BLaER1 (cell line): Measurements from ENCODE around the gene PDE11A.

ENCODE experiments used
- H3K27ac ChIP-seq: shearing (Covaris generic); formaldehyde crosslinking; 2 replicates; pipeline ENCODE4 v1.8.1; 2022
- H3K27me3 ChIP-seq: shearing (Covaris generic); formaldehyde crosslinking; 2 replicates; pipeline ENCODE4 v1.8.1; 2022
- H3K36me3 ChIP-seq: shearing (Covaris generic); formaldehyde crosslinking; 2 replicates; pipeline ENCODE4 v1.8.1; 2022
- H3K4me1 ChIP-seq: shearing (Covaris generic); formaldehyde crosslinking; 2 replicates; pipeline ENCODE4 v1.8.1; 2022
- H3K4me2 ChIP-seq: shearing (Covaris generic); formaldehyde crosslinking; 2 replicates; pipeline ENCODE4 v1.8.1; 2022
- H3K4me3 ChIP-seq: shearing (Covaris generic); formaldehyde crosslinking; 2 replicates; pipeline ENCODE4 v1.8.1; 2022
- H3K9ac ChIP-seq: shearing (Covaris generic); formaldehyde crosslinking; 2 replicates; pipeline ENCODE4 v1.8.1; 2022
- H3K9me3 ChIP-seq: shearing (Covaris generic); formaldehyde crosslinking; 2 replicates; pipeline ENCODE4 v1.8.1; 2022
- H4K20me1 ChIP-seq: shearing (Covaris generic); formaldehyde crosslinking; 2 replicates; pipeline ENCODE4 v1.8.1; 2022
- Cebpa-rat ChIP-seq: shearing (Covaris generic); IDR thresholded peaks from 2 replicates; pipeline ENCODE4 v1.8.1; 2022

PDE11A gene

GRCh38 chr2:177658309-177658708 is 414.3 kb downstream of the PDE11A start:
- H3K27ac ChIP-seq = no peak overlapping the region
- H4K20me1 ChIP-seq = no peaks in the 10 kb centered on the region
- H3K4me1 ChIP-seq = peaks cover 10% of the 10 kb centered on the region
- no peak overlapping the region for H3K4me2 ChIP-seq
- H3K27me3 ChIP-seq = no peaks in the 10 kb centered on the region
- no peak for TF ChIP-seq Cebpa-rat
- no peaks in the 10 kb centered on the region for H3K36me3 ChIP-seq
- H3K9ac ChIP-seq = no peak overlapping the region
- H3K9me3 ChIP-seq = no peaks in the 10 kb centered on the region
- H3K4me3 ChIP-seq = no peak overlapping the region

- no peaks in the 10 kb centered on the region for H4K20me1 ChIP-seq
- no peak overlapping the region for H3K4me2 ChIP-seq
- no peaks in the 10 kb centered on the region for H3K4me1 ChIP-seq
- H3K36me3 ChIP-seq = no peaks in the 10 kb centered on the region
- no peaks in the 10 kb centered on the region for H3K9me3 ChIP-seq
- H3K27me3 ChIP-seq = no peaks in the 10 kb centered on the region
- H3K27ac ChIP-seq = no peak overlapping the region
- no peak overlapping the region for H3K4me3 ChIP-seq
- no peak for TF ChIP-seq Cebpa-rat
- no peak overlapping the region for H3K9ac ChIP-seq
Measured at GRCh38 chr2:177651833-177652232, 420.7 kb downstream of the PDE11A start.

DNA sequence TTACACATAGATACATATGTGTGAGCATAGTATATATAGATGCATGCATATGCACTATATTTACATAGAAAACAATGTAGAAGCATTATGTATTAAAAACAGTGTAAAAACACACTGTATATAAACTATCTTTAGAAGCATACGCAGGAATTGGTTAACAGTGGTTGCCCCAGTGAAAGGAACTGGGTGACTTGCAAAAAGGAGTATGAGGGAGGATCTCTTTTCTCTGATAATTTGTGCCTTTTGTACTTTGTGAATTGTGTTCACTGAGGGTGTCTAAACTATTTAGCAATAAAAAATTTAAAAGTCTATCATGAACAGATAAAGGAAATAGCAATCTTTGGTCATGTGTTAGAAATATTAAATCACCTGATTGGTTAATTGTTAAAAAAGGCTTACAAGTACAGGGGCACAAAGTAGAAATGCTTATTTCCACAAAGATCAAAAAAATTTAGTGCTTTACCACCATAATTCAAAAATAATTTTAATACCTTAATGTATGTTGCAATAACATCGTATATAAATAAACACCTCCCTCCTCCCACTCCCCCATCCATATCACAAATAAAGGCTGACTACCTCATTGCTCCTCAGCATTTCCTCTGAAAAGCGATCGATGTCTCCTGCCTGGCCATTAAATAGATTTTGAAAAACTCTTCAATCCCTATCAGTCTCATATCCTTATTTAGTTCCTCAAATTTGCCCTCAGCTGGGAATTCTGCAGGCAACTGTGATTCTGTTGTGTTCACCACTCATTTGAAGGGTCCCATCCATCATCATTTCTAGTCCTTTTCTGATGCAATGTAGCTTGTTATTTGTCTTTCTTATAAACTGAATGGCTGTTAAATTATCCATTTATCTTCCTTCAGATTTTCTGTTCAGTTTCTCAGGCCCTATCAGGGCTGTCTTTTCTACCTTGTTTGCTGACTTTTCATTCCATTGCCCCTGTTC is 422.7 kb downstream of the PDE11A start:
- no peak overlapping the region for H3K9ac ChIP-seq
- 0 out of 2 replicates have a peak, but pooled peaks have one; percentile 12 for TF ChIP-seq Cebpa-rat
- H3K4me3 ChIP-seq = no peak overlapping the region
- H3K27me3 ChIP-seq = no peaks in the 10 kb centered on the region
- H3K4me2 ChIP-seq = no peak overlapping the region
- H4K20me1 ChIP-seq = no peaks in the 10 kb centered on the region
- H3K27ac ChIP-seq = no peak overlapping the region
- no peaks in the 10 kb centered on the region for H3K36me3 ChIP-seq
- peaks cover 15% of the 10 kb centered on the region for H3K4me1 ChIP-seq
- peaks cover 4% of the 10 kb centered on the region; the same call in 1 of the 2 replicates for H3K9me3 ChIP-seq

GRCh38 chr2:177646791-177647190 is 425.8 kb downstream of the PDE11A start:
- TF ChIP-seq Cebpa-rat = no peak
- peaks cover 30% of the 10 kb centered on the region for H3K9me3 ChIP-seq
- H3K4me2 ChIP-seq = no peak overlapping the region
- no peaks in the 10 kb centered on the region for H3K27me3 ChIP-seq
- no peak overlapping the region for H3K27ac ChIP-seq
- no peaks in the 10 kb centered on the region for H4K20me1 ChIP-seq
- H3K36me3 ChIP-seq = no peaks in the 10 kb centered on the region
- H3K4me1 ChIP-seq = peaks cover 15% of the 10 kb centered on the region
- no peak overlapping the region for H3K4me3 ChIP-seq
- H3K9ac ChIP-seq = no peak overlapping the region

DNA sequence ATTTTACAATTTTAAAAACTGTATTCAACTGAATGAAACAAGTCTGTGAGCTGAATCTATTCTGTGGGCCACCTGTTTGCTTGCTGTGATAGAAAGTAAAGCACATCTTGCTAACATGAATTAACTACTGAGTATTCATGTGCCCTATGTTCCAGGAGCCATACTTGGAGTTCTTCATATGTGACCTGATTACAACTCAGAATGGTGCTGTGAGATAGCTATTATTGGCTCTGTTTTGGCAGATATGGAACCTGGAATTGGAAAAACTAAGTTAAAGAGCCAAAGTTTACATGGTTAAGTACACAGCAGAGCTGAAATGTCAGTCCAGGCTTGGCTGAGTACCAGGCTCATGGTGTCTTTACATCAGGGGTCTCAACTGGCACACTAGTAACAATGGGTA is 426.3 kb downstream of the PDE11A start:
- H3K9me3 ChIP-seq = peaks cover 30% of the 10 kb centered on the region
- H3K4me1 ChIP-seq = peaks cover 15% of the 10 kb centered on the region
- no peak overlapping the region for H3K4me3 ChIP-seq
- no peak overlapping the region for H3K9ac ChIP-seq
- H4K20me1 ChIP-seq = no peaks in the 10 kb centered on the region
- no peak for TF ChIP-seq Cebpa-rat
- H3K36me3 ChIP-seq = no peaks in the 10 kb centered on the region
- H3K4me2 ChIP-seq = peak overlapping the region; percentile 13; the same call in 1 of the 2 replicates
- H3K27me3 ChIP-seq = no peaks in the 10 kb centered on the region
- no peak overlapping the region for H3K27ac ChIP-seq

- Histone ChIP-seq H3K9me3 (peaks cover 30% of the 10 kb centered on the region), H3K4me2 (no peak overlapping the region), H3K27ac (no peak overlapping the region), H3K9ac (no peak overlapping the region), H3K36me3 (no peaks in the 10 kb centered on the region), H3K4me3 (no peak overlapping the region), H3K4me1 (peaks cover 41% of the 10 kb centered on the region), H3K27me3 (no peaks in the 10 kb centered on the region), H4K20me1 (no peaks in the 10 kb centered on the region)
- no peak for TF ChIP-seq Cebpa-rat
Measured at GRCh38 chr2:177641331-177641730, 431.2 kb downstream of the PDE11A start.

DNA sequence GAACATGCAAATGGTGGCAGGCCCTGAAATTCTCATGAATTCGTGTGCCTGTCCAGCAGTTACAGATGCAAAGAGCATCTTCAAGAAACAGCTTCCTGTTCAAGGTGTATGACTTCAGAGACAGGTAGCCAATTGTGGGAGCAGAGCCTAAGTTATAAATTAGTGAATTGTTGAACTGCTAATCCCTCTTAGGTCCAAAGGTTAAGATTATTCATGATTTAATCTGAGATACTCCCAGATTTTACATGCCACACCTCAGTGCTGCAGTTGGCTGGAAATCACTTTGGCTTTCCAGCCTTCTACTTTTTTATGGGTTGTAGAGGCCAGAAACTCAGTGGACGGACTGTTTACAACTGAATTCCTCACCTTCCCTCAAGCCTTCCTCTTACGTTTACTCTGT is 432.2 kb downstream of the PDE11A start:
- Histone ChIP-seq H3K4me3 (no peak overlapping the region), H3K36me3 (no peaks in the 10 kb centered on the region), H3K27ac (no peak overlapping the region), H3K9ac (no peak overlapping the region), H4K20me1 (no peaks in the 10 kb centered on the region), H3K27me3 (no peaks in the 10 kb centered on the region), H3K9me3 (peaks cover 30% of the 10 kb centered on the region), H3K4me1 (peaks cover 41% of the 10 kb centered on the region), H3K4me2 (no peak overlapping the region)
- TF ChIP-seq Cebpa-rat = no peak

DNA sequence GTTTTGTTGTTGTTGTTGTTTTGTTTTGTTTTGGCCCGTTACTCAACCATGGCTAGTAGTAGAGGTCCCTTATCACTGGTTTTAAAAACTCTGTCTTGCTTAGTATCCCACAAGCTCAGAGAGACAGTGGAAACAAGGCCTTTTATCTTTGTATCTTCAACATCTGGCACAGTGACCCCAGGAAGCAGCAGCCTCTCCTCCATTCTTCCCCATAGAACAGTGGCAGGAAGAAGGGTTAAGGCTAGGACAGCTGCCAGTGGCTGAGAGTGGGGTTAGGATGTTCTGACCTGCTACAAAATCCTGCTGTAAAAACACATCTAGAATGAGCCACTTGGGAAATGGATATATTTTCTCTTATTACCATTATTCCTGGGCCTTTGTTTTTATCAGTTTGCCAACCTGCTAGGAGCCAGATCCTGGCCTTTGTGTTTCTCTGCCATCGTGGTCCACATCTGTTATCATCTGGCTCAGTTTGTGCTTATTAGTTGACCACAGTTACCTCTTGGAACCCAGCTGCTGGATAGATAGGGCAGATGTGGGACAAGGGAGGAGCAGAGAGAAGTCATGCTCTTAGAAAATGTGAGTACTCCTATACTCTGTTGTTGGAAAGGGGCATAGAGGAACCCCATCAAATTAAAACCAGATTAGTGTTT is 433.2 kb downstream of the PDE11A start:
- Histone ChIP-seq H3K36me3 (no peaks in the 10 kb centered on the region), H3K27me3 (no peaks in the 10 kb centered on the region), H4K20me1 (no peaks in the 10 kb centered on the region), H3K9me3 (peaks cover 21% of the 10 kb centered on the region), H3K9ac (no peak overlapping the region), H3K27ac (peak overlapping the region; percentile 27; the same call in 1 of the 2 replicates), H3K4me3 (no peak overlapping the region), H3K4me2 (peak overlapping the region; percentile 41), H3K4me1 (peaks cover 45% of the 10 kb centered on the region)
- TF ChIP-seq Cebpa-rat = no peak

DNA sequence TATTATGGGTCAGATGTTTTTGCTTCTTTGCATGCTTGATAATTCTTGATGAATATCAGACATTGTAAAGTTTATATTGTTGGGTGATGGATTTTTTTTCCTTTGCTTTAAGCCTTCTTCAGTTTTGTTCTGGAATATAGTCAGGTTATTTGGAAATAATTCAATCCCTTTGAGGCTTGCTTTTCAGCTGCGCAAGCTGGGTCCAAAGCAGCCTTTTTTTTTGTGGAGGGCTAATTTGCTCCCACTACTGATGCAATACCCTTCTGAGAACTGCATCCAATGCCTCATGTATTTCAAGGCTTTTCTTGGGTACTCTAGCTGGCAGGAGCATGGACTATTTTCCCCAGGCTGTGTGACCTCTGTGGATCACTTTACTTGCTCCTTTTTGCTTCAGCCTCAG is 434.1 kb downstream of the PDE11A start:
- Histone ChIP-seq H3K36me3 (no peaks in the 10 kb centered on the region), H4K20me1 (no peaks in the 10 kb centered on the region), H3K9me3 (peaks cover 12% of the 10 kb centered on the region; the same call in 1 of the 2 replicates), H3K4me3 (no peak overlapping the region), H3K27ac (peak overlapping the region; percentile 27; the same call in 1 of the 2 replicates), H3K4me2 (no peak overlapping the region), H3K27me3 (no peaks in the 10 kb centered on the region), H3K9ac (no peak overlapping the region), H3K4me1 (peaks cover 53% of the 10 kb centered on the region)
- no peak for TF ChIP-seq Cebpa-rat

- H3K36me3 ChIP-seq = no peaks in the 10 kb centered on the region
Measured at GRCh38 chr2:177636672-177637071, 435.9 kb downstream of the PDE11A start.

More at GRCh38 chr2:177636672-177637071, 435.9 kb downstream of the PDE11A start:
- Histone ChIP-seq H4K20me1 (no peaks in the 10 kb centered on the region), H3K4me2 (peak overlapping the region; percentile 16), H3K9me3 (no peaks in the 10 kb centered on the region), H3K9ac (no peak overlapping the region), H3K4me3 (no peak overlapping the region), H3K27me3 (no peaks in the 10 kb centered on the region), H3K27ac (peak overlapping the region; percentile 2; the same call in 1 of the 2 replicates), H3K4me1 (peaks cover 68% of the 10 kb centered on the region)
- TF ChIP-seq Cebpa-rat = no peak
